Liver (tissue), 3 donors: ENCODE measurements around the gene F12.

Experiments used
- RAD21 ChIP-seq, 2 donors: IDR thresholded peaks; 2 replicates each; pipeline ENCODE4 v1.6.1; 2016; ENCODE audit warnings: antibody characterized with exemption in 2 of 2, mild to moderate bottlenecking in 2 of 2
- RXRA ChIP-seq, 2 donors: IDR thresholded peaks; 2 replicates each; pipeline ENCODE4 v1.6.1; 2017 to 2018; ENCODE audit warnings: antibody characterized with exemption in 2 of 2, mild to moderate bottlenecking in 1 of 2
- TAF1 ChIP-seq: conservative IDR thresholded peaks from 2 replicates; pipeline ENCODE4 v1.6.1; 2016; ENCODE audit warnings: antibody characterized with exemption, mild to moderate bottlenecking
- YY1 ChIP-seq: IDR thresholded peaks from 2 replicates; pipeline ENCODE4 v1.6.1; 2016; ENCODE audit warnings: antibody characterized with exemption, mild to moderate bottlenecking
- TF ChIP-seq, protein P1 (sequence below): IDR thresholded peaks from 2 replicates; pipeline ENCODE4 v1.6.1; 2016; ENCODE audit warnings: antibody characterized with exemption
- TF ChIP-seq, protein P2 (sequence below): fragments of 150-350 bp; IDR thresholded peaks from 2 replicates; pipeline ENCODE4 v1.5.1; 2017; ENCODE audit warnings: improper control_type of control experiment, low read depth, low read length; ENCODE audit not compliant: missing input control
- donor health status: healthy.
- donor health status: healthy.

DNA sequence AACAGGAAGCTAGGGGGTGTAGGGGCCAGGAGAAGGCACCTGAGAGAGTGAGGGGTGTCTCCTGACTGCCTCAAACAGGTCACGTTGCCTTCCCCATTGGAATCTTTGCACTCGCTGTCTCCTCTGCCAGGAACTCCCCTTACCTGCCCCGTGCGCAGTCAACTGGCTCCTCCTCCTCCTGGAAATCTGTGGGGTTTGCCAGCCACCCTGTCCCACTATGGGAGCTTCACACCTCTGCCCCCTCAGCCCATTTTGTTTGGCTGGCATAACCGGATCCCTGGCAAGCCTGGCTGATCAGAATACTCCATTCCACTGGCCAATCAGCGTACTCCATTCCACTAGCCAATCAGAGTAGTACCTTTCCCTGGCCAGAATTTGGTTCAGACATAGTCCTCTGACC lies 35.6 kb downstream of the F12 start:
- TF ChIP-seq, protein P1, sequence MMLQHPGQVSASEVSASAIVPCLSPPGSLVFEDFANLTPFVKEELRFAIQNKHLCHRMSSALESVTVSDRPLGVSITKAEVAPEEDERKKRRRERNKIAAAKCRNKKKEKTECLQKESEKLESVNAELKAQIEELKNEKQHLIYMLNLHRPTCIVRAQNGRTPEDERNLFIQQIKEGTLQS, result no peak
- TF ChIP-seq, protein P2, sequence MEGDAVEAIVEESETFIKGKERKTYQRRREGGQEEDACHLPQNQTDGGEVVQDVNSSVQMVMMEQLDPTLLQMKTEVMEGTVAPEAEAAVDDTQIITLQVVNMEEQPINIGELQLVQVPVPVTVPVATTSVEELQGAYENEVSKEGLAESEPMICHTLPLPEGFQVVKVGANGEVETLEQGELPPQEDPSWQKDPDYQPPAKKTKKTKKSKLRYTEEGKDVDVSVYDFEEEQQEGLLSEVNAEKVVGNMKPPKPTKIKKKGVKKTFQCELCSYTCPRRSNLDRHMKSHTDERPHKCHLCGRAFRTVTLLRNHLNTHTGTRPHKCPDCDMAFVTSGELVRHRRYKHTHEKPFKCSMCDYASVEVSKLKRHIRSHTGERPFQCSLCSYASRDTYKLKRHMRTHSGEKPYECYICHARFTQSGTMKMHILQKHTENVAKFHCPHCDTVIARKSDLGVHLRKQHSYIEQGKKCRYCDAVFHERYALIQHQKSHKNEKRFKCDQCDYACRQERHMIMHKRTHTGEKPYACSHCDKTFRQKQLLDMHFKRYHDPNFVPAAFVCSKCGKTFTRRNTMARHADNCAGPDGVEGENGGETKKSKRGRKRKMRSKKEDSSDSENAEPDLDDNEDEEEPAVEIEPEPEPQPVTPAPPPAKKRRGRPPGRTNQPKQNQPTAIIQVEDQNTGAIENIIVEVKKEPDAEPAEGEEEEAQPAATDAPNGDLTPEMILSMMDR, result peak; percentile 6
- TF ChIP-seq RAD21 (IDR thresholded peaks at IDR 0.05) (peak in 1 of 2 donors; percentile 21), TAF1 (no peak), RXRA (IDR thresholded peaks at IDR 0.05) (peak; percentile 70 to 80), YY1 (peak; percentile 92)
